Stimulated activated CD4-positive, alpha-beta T cell treated with anti-CD3 and anti-CD28 coated beads, Interleukin-1b, Interleukin-23, amount 100 ng/mL, for 1 hour (primary cell): ENCODE data around the gene VPREB1.
"Not testable (repeated sequence)": the region's sequence is repeated elsewhere in the genome, so short reads cannot be mapped to it uniquely, and the experiment has no call there.

Source experiments
- DNase-seq, 2 donors: peaks; one replicate each; pipeline ENCODE4 v3.0.0-alpha.2; 2020; ENCODE audit warnings: low read depth in 2 of 2

The VPREB1 gene, protein sequence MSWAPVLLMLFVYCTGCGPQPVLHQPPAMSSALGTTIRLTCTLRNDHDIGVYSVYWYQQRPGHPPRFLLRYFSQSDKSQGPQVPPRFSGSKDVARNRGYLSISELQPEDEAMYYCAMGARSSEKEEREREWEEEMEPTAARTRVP

DNA sequence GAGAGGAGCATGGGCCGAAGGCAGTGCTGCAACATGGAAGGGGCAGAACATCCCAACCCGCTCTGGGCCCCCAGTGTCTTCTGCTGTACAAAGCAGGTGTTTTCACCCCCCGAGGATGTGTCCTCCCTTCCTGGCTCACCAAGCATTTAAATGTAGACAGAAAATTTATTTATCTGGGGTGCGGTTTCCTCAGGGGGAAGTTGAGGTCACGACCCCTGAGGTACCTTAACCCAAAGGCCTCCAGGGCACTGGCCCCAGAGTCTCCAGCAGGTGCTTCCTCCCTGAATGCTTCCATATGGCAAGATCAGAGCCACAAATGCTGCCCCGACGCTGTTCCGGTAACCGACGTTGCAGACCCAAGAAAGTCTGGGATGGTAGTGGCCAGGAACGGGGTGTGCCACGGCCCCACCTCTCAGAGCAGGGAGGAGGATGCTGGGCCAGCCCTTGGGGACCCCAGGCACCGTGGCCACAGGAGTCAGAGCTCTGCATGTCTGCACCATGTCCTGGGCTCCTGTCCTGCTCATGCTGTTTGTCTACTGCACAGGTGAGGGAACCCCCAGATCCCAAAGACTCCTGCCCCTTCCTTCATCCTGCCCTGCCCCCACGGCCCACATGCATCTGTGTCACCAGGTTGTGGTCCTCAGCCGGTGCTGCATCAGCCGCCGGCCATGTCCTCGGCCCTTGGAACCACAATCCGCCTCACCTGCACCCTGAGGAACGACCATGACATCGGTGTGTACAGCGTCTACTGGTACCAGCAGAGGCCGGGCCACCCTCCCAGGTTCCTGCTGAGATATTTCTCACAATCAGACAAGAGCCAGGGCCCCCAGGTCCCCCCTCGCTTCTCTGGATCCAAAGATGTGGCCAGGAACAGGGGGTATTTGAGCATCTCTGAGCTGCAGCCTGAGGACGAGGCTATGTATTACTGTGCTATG lies at the start of gene VPREB1:
TSS of gene VPREB1 (plus strand) at position 471 of the 935 bp plus-strand sequence. CDS start at position 499, 28 bp downstream.
- no peak for DNase-seq

DNA sequence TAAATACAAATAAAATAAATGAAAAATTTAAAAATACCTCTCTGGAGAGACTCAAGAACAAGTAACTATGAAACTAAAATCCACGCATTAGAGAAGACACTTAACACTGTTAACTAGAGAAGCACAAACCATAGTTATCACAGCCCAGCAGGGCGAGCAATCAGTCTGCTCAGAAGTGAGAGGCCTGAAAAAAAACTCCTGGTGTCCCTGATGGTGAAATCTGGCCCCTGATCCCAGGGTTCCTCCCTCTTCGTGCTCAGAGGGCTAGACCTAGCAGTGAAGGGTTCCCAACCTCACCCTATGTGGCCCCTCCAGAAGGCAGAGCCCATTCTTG lies 49.7 kb upstream of the VPREB1 start:
- DNase-seq, result no peak

DNA sequence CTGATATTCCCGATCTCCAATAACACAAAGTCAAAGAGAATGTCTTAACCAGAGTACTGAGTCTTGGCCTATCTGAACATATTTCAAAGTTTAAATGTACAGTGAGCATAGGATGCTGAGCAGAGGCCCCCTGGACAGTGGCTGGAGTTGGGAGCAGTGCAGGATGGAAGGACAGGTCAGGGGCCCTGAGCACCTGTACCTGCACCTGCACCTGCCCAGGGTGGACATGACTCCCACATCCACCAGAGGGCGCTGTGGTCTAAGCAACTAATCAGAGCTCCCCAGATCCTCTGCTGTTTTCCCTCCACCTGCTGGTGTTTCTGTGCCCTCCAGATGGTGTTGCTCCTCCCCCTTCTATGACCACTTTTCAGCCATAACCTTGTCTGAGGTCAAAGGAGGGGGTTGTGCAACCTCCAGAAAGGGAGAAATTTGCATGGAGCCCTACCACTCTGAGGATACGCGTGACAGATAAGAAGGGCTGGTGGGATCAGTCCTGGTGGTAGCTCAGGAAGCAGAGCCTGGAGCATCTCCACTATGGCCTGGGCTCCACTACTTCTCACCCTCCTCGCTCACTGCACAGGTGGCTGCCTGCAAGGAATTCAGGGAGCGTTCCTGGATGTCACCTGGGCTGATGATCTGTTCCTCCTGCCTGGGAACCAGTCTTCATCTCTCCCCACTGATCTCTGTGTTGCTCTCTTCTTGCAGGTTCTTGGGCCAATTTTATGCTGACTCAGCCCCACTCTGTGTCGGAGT lies 49.1 kb upstream of the VPREB1 start:
- DNase-seq, result peak; percentile 63 to 75

DNA sequence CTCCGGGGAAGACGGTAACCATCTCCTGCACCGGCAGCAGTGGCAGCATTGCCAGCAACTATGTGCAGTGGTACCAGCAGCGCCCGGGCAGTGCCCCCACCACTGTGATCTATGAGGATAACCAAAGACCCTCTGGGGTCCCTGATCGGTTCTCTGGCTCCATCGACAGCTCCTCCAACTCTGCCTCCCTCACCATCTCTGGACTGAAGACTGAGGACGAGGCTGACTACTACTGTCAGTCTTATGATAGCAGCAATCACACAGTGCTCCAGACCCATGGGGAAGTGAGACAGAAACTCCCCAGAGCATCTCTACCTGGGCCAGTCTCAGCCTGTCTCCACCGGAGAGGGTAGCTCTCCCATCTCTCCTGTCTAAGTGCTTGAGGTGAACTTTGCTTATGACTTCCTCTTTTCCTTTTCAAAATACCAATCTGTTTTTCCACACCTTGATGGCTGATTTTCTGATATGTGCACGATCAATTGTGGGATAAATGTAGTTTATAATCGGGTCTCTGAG lies 48.5 kb upstream of the VPREB1 start:
- DNase-seq, result no peak

DNA sequence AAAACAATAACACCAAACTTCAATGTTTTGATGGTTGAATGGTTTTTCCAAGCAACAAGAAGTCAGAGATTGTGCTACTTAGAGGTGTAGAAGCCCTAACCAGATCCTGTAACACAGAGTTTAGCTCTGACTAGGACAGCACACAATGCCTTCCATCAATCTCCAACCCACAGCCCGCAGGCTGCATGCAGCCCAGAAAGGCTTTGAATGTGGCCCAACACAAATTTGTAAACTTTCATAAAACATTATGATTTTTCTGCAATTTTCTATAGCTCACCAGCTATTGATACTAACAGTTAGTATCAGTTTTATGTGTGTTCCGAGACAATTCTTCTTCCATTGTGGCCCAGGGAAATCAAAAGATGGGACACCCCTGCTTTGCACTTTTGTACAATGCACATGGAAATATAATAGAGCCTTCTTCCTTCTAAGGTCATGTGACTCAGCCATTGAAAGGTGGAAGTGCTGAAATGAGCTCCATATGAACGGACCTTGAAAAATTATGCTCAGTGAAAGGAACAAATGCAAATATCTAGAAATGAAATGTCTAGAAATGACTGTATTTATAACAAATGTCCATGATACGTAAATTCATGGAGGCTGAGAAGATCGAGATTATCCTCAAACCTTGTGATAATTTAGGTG lies 47.6 kb upstream of the VPREB1 start:
- DNase-seq, result no peak

DNA sequence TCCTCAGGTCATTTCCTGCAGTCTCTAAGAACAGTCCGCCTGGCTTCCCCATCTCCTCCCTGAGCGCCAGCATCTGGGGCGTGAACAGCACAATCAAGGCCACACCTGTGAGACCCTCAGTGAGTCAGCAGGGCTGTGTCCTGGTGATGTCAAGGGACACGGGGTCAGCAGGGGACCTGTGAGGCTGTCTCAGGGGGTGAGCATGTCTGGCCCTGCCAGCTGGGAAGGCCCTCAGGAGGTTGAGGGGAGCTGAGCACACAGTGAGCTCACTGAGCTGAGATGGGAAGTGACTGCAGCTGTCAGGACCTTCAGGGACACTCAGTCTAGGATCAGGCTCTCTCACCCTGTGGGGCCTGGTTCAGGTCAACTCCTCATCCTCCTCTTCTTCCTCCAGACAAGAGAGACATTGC lies 46.6 kb upstream of the VPREB1 start:
- DNase-seq, result no peak

DNA sequence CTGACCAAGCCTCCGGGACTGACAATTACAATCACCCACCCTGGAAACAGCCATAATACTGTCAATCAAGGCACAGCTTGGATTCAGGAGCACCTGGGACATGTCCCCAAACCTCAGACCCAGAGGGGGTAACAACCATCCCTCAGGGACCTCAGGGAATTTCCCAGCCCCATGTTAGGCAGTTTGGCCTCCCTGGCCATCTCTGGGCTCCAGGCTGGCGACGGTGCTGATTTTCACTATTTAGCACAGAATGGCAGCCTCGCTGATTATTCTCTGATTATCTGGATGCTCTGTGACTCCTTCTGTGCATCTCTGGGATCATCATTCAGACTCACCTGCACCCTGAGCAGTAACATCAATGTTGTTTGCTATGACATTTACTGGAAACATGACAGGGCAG lies 45.8 kb upstream of the VPREB1 start:
- no peak for DNase-seq

DNA sequence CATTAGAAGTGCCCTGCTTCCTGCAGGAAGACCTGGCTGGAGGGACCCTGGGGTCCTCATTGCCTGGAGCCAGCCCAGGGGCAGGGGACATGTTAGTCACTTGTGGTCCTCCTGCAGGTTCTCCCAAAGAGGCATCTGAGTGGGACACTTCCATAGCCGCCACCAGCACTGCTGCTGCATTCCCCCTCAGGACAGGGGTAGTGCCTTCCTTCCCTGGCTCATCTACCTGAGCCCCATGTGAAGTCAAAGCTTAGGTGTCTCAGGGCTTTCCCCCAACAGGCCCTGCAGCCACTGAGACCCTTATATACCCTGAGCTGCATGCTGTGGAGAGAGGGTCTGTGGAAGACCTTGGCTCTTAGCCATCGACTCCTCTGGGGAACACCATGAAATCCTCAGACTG lies 45.0 kb upstream of the VPREB1 start:
- no peak for DNase-seq

DNA sequence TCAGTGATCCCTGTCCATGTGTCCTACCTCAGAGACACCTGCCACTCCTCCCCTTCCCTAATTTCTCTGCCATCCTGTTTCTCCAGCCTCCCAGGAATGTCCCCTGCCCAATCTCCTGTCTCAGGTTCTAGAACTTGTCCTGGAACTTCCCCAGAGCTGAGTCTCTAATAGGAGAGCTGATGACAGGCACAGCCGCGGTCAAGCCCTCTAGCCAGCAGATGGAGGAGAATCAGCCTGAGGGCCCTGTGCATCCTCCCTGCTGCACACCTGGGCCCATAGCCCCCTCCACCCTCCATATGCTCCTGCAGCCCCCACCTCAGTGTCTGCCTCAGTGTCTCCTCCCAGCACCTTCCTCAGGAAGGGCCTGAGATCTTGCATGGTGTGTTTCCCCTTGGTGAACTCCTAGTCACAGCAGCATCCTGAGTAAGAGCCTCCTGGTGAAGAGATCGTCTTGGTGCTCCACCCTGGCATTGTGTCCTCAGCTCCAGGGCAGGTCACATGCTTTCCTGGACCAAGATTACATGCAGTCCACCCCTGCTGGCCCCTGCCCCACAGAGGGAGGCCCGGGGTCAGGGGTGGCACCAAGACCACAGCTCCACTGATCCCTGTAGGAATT lies 43.9 kb upstream of the VPREB1 start:
- no peak for DNase-seq

DNA sequence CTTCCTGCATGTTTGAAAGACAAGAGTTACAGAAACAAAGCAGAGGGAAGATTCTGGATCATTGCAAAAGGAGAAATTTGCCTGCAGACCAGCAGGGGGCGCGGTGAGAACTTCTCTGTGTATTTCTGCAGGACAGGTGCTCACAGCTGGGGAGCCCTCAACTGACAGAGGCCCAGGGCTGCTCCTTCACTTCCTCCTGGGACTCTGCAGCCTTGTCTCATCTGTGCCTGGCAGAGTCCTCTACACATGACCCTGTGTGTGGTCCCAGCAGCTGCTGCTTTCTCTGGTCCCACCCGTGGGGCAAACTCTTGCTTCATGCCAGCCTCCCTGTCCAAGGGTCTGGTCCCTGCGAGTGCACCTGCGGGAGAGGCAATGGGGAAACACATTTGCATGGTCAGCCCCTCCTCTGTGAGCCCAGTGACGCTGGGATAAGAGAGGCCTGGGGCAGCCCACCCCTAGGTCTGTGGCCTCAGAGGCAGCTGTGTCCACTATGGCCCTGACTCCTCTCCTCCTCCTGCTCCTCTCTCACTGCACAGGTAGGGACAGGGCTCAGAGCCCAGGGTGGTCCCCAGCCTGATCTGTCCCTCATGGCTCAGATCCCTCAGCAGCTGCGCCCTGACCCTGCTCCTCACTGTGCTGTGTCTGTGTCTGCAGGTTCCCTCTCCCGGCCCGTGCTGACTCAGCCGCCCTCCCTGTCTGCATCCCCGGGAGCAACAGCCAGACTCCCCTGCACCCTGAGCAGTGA lies 43.2 kb upstream of the VPREB1 start:
- peak in 1 of 2 donors; percentile 35 for DNase-seq

DNA sequence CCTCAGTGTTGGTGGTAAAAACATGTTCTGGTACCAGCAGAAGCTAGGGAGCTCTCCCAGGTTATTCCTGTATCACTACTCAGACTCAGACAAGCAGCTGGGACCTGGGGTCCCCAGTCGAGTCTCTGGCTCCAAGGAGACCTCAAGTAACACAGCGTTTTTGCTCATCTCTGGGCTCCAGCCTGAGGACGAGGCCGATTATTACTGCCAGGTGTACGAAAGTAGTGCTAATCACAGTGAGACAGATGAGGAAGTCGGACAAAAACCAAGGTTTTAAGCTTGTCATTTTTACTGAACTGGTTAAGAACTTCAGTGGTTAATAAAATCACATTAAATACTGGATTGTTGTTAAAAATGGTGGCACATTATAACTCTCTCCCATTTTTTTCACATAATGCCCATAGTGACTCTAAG lies 42.6 kb upstream of the VPREB1 start:
- no peak for DNase-seq

DNA sequence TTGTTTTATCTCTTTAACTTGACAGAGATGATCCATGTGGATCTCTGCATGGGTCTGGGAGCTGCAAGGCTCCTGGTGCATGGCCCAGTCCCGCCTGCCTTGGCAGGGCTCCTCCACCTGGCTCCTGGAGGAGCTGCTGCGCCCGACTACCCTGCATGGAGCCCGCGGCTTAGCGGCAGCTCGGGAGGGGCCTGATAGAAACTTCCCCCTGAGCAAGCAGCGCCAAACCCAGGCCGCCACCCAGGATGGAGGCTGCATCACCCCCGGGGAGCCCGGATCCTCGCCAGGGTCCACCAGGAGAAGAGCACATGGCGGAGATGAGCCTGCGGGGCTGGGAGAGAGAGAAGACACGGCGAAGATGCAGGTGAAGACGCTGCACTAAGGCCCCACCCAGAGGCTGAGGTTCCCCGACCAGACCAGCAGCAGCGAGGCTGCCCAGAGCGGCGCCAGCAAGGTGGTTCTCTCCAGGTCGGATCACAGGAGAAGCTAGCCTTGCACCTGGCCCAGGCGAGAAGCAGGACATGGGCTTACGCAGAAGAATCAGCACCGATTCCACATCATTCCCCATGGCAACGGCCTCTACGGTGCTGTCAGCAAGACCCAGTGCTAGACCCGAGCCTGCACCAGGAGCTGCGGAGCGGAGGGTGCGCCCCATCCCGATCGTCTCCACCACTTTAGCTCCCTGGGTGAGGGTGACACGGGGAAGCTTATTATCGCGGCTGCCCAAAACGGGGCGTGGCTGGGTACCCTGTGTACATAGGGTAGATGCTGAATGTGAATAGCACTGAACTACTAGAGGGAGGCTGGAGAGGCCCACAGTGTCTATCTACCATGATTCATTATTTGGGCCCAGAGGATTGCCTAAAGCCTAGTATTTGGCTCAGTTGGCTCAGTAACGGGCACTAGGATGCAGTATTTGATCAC lies 41.3 kb upstream of the VPREB1 start:
- DNase-seq, result no peak

DNA sequence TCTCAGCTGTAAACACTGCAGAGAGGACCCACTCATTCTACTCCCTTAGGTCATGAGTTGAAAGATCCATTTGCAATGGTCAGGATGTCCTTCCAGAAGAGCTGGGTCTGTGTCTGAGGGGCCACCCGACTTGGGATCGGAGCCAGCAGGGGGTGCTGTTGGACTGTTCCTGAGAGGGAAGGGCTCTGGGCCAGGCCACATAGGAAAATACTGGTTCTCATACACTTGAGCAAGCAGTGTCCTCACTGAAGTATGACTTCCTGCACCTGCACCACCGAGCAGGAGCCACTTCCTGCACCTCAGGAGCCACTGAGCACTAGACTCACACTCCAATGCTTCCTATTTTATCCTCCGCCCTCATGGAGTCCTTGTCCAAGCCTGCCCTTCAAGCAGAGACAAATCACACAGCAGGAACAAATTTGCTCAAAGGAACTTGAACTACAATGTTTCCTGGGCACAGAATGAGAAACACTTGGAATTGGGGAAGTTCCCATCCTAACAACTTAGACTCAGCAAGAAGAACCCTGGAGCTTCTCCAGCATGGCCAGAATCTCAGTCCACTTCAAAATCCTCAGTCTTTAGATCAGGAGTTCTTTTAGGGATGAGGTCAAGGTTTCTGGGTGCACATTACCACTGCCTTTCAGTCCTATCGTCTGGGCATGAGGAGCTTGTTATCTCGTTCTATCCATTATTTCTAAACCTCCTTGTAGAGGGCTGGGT lies 36.6 kb upstream of the VPREB1 start:
- DNase-seq, result peak; percentile 45 to 71

DNA sequence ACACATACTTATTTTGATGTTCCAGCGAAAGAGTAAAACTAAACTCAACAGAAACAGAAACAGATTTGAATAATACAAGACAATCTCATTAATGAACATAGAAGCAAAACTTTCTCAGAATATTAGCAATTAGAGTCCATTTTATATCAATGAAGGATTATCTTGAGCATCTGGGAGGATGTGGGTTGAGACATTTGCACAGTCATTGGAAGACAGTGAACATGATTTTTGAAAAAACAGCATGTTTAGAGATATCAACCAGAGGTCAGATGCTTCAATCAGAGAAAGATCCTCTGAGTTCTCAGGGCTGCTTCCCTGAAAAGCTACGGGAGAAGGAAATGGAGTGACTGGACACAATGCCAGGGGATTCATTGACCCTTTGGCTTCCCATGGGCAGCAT lies 35.9 kb upstream of the VPREB1 start:
- no peak for DNase-seq

DNA sequence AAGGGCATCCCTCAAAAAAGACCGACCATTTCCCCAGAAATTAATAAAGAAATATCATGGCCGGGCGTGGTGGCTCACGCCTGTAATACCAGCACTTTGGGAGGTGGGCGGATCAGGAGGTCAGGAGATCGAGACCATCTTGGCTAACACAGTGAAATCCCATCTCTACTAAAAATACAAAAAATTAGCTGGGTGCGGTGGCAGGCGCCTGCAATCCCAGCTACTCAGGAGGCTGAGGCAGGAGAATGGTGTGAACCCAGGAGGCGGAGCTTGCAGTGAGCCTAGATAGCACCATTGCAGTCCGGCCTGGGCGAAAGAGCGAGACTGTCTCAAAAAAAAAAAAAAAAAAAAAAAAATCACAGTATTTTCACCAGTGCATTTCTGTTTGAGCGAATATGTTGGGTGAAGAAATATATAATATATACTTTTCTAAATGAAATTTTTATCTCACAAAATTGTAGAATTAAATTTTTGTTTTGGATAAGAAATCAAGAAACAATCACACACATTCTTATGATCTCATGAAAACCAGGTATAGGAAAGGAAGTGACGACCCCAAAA lies 35.4 kb upstream of the VPREB1 start:
- DNase-seq, result not testable (repeated sequence)

DNA sequence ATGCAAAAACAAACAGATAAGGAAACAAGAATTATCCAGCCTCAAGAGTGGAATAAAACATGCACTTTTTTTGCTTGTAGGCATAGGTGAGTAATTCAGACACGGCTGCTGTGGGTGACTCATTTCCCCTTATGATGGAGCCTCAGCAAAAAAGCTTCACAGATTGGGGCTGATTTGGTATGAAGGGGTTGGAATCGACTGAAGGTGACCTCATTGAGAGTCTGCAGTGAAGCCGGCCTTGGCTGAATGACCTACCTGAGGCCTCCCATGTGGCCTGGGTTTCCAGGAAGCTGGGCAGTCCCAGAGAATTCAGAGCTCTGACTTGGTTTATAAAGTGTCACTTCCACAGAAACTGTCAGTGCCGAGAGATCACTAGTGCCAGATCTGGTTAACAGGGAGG lies 34.2 kb upstream of the VPREB1 start:
- DNase-seq, result peak in 1 of 2 donors; percentile 12

DNA sequence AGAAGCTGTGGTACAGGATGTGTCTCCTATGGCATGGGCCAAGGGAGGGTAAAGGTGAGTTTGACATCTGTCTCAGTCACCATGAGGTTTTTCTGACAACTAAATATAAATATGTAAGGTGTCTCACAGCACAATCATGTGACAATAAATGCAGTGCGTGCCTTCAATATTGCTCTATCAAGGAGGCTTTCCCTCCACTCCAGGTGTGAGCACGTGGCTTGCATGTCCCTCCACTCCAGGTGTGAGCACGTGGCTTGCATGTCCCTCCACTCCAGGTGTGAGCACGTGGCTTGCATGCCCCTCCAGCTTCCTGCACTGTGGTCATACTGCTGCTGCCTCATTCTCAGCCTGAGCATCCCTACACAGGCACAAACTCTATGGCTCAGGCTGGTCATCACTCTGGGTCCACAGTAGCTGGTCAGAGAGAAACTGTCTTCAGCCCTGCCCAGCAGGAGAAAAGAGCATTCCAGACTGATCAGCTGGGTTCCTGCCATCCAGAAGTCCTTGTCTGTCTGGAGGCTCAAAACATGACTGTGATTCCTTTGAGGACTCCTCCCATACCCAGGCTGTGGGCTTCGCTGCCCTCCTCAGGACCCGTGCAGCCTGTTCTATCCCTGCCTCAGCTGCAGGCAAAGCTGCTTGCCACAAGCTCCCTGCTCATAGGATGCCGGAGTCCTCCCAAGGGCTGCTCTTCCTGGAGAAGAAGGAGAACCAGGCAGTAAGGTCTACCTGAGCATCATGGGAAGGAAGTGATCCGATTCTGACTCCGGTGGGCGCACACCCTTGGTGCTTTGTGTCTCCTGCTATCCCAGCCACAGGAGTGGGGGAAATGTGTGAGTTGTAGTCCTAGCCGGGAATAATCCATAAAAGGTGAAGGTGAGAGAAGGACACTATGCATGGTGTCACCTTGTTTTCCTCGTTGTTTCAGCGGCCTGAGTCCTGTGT lies 33.4 kb upstream of the VPREB1 start:
- no peak for DNase-seq

DNA sequence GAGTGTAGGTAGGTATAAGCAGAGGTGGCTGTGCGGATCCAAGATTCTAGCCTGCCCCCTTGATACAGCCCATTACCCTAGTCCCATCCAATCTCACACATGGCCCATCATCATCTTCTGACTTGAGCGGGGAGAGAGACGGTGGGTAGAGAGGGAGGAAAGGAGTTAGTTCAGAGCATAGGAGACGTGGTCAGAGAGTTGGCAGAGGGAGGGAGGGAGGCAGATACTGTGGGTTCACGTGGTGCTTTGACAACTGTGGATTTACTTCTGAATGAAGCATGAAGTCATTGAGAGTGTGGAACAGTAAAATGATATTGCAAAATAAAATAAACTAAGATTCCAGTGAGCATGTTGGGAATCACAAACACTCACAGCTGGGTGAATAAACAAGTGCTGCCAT lies 31.4 kb upstream of the VPREB1 start:
- no peak for DNase-seq
